Left kidney (tissue), 2 donors: ENCODE data around the gene C4orf36. TPM values are rescaled to one million over a fixed set of nuclear protein-coding genes. Genes with fewer than 3 reads are reported as not detected.
A peak's percentile ranks its signal among the peaks of the same experiment; 100 is the strongest.
"Not testable (repeated sequence)": the region's sequence is repeated elsewhere in the genome, so short reads cannot be mapped to it uniquely, and the experiment has no call there.

Source experiments
- DNase-seq: peaks from one replicate; pipeline ENCODE4 v3.0.0-alpha.2; 2013
- polyA plus RNA-seq: library from polyadenylated mRNA; unstranded; fragments of 120-200 nt; gene quantifications from one replicate; pipeline ENCODE4 v1.2.1, GENCODE V29; 2013; ENCODE audit not compliant: insufficient read length

C4orf36 gene
- polyA plus RNA-seq, 1 donor, result 1.4 TPM

GRCh38 chr4:86917212-86918039 lies 25.2 kb upstream of the C4orf36 start:
- DNase-seq, result no peak

DNA sequence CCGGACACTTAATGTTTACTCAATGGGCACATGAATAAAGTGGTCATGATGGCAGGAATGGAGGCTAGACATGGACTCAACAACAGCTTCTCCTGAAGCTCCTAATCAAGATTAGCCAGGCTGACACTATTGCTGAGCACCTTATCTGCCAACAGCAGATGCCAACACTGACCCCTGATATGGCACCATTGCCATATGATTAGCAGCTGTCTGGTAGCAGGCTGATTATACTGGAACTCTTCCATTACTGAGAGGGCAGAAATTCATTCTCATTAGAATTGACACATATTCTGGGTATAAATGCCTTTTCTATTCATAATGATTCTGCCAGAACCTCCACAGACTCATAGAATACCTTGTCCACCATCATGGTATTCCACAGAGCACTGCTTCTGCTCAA lies 24.2 kb upstream of the C4orf36 start:
- DNase-seq, result no peak

DNA sequence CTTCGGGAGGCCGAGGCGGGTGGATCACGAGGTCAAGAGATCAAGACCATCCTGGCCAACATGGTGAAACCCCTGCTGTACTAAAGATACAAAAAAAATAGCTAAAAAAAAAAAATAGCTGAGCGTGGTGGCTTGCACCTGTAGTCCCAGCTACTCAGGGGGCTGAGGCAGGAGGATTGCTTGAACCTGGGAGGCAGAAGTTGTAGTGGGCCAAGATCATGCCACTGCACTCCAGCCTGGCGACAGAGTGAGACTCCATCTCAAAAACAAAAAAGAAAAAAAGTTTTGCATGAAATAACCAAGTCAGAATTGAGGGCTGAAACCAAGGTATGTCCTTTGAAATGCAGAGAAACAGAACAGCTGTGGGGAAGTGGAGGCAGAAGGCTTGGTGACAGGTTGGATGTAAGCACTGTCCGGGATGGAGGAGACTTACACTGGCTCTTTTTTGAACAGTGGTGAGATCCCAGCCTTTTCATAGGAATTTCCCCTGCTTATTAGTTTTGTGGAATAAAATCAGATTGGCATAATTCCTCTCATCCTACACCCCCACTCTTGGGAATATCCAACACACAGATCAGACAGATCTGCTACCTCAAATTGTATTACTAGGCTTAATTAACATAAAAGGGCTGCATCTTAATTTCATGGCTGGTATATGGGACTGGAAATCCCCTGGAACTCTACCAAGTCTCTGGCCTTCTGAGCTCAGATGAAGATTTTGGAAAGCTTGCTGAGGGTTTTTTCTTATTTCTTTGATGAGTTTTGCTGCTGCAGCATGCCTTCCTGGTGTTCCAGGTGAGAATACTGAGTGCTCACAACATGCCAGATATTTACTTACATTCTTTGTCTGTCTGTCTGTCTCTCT lies 18.8 kb upstream of the C4orf36 start:
- no peak for DNase-seq

DNA sequence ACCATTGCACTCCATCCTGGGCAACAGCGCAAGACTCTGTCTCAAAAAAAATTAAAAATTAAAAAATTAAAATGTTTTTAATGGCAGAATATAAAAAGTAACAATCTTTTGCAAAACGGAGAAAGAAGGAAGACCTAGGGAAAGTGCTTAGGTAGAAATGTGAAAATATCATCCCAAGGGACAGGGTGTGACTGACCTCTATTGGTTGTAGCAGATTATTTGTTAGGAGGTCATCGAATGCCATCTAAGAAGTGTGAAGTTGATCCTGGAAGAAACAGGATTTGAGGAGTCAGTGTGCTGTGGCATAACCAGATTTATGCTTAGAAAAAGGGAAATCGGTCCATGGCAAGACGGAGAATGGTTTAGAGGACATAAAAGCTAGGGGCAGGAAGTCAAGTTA lies 18.1 kb upstream of the C4orf36 start:
- DNase-seq, result no peak

DNA sequence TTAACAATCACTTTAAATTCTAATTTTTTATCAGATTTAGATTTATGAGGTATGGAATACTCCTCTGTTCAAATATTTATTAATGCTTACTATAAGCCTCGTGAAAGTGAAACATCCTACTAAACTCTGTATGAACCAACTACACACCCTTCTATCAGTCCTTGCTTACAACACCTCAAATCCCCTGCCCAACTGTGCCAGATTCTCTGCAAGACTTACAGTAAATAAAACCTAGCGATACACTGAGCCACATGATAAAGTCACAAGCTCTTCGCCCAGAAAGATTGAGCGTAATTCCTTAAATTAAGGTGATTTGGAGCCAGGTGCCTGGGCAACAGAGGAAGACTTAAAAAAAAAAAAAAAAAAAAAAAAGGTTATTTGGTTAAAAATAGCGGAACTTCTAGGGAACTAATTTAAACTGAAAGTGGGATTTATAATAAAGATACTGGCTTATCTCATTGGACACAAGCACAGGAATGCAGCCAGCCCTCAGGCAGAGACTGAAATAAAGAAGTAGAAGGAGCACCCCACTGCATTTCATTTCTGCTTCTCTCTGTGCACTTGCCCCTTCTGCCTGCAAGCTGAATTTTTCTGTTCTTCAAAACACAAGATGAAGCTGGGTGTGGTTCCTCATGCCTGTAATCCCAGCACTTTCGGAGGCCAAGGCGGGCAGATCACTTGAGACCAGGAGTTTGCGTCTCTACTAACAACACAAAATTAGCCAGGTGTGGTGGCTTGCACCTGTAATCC lies 17.5 kb upstream of the C4orf36 start:
- no peak for DNase-seq

DNA sequence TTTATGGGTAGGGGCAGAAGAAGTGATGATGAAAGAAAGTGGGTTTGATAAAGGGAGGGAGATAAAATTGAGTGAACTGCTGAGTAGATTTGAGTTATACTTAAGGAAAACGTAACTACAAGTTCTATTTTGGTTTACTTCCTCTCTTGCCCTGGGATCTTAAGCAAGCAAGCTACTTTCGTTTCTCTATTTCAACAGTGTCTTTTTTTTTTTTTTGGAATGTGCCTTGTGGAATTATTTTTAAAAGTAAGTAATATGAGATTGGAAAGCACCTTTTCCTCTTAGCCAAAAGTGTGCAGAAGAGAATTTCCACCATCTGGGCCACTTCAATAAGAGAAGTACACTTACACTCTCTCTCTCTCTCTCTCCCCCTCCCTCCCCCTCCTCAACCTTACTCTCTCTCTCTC lies 16.0 kb upstream of the C4orf36 start:
- DNase-seq, result no peak

- no peak for DNase-seq
These were observed 9.6 kb upstream of the C4orf36 start for GRCh38 chr4:86901864-86902263.

DNA sequence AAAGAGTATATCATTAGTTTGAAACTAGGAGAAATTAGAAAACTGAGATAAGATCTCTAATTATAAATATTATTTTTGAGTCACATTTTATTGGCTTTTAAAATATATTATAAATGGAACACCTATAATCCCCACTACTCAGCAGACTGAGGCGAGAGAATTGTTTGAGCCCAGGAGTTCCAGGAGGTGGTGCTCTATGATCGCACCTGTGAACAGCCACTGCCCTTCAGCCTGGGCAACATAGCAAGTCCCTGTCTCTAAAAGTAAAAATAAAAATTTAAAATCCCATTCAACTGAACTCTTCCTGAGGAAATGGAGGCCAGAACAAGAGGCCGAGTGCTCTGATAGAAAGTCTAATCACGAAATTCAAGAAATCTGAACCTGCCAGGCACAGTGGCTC lies 6.3 kb upstream of the C4orf36 start:
- DNase-seq, result no peak

- DNase-seq, result no peak
These were observed 4.4 kb upstream of the C4orf36 start for GRCh38 chr4:86896596-86896995.

DNA sequence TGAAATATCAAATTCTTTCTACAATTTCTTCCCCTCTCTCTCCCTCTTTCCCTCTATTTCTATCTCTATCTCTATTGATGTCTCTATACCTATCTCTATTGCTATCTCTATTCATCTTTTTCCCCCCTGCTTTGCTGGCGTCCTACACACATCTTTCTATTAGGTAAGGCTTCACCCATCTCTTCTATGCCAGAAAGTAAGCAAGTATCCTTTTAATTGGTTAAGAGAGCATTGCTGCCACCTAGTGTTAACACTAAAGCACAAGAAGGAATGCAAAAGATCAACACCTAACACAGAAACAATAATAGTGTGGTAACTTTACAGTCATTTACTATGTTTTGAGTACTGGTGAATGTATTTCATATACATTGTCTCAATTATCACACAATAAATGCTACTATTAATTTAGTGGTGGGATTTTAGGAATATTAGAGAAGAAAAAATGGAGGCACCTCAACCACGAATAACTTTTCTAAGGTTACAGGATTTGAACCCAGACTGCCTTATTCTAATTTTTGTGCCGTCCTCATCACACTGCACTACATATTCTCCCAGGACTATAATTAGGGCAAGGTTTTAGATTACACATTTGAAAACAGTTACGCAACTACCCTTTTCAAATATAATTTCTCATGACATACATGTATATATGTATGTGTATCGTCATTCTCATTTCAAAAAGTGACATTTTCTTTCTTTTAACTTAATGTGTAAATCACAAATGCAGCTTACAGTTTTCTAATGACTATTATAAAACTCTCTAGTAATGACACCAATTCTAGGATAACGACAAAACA lies 3.7 kb upstream of the C4orf36 start:
- peak; percentile 78 for DNase-seq

DNA sequence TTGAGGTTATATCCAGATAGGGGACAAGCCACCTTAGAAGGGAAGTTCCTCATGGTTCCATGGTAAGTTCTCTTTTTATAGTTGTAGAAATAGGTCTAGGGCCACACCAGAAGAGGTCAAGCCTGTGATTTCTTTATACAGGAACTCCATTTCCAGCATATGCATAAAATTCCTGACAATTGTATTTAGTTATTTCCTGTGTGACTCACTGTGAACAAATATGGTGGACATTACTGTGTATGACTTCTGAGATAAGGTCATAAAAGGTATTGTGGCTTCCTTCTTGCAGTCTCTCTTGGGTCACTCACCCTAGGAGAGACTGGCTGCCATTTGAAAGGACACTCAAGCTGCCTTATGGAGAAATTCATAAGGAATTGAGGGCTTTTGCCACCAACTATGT lies 2.2 kb upstream of the C4orf36 start:
- DNase-seq, result no peak

DNA sequence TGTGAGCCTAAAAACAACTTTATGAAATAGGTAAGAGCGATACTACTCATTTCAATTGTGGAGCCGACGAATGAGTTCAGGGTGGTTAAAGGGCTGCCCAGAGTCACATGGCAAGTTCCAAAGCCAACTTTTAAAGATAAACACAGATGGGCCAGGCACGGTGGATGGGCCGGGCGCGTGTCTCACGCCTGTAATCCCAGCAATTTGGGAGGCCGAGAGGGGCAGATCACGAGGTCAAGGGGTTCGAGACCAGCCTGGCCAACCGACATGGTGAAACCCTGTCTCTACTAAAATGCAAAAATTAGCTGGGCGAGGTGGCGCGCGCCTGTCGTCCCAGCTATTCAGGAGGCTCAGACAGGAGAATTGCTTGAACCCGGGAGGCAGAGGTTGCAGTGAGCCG lies 914 bp upstream of the C4orf36 start:
- DNase-seq, result no peak

- DNase-seq, result no peak
These were observed 376 bp upstream of the C4orf36 start for GRCh38 chr4:86892636-86892960.

GRCh38 chr4:86890790-86891189 lies 1.4 kb downstream of the C4orf36 start:
- DNase-seq, result no peak

GRCh38 chr4:86879641-86880040 lies 12.6 kb downstream of the C4orf36 start:
- DNase-seq, result no peak

GRCh38 chr4:86878640-86879039 lies 13.6 kb downstream of the C4orf36 start:
- no peak for DNase-seq

DNA sequence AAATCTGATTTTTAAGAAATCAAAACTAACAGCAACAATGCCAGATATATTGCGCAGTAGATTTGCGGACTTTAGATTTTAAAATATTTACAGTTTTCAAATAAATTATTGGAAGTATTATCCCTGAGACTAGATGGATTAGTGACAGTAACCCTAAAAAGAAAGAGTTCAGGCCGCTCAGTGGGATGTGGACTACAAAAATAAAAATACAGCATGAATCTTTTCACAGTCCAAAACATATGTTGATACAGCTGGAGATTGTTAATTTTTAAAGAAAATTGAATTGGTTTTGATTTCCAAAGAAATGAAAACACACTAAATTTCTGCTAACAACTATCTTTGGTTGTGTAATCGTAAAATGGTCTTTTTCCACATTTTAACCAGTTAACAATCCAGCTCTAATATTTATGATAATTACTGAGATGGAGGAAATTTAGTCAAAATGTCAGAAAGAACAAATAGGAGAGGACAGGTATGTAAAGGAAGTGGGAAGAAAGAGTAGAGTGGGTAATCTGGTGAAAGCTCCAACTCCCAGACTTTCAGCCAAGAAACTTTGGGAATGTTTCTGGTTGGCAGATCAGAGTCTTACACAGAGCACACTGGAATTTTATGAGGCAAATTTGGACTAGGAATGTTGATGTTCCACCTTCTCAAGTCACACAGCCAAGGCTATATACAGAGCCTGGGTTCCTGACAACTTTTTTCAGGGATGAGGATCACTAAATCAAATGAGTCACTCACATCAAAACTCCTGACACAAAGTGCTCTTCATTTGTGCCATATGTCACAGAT lies 15.1 kb downstream of the C4orf36 start:
- no peak for DNase-seq

GRCh38 chr4:86875436-86875835 lies 16.8 kb downstream of the C4orf36 start:
- DNase-seq, result not testable (repeated sequence)

DNA sequence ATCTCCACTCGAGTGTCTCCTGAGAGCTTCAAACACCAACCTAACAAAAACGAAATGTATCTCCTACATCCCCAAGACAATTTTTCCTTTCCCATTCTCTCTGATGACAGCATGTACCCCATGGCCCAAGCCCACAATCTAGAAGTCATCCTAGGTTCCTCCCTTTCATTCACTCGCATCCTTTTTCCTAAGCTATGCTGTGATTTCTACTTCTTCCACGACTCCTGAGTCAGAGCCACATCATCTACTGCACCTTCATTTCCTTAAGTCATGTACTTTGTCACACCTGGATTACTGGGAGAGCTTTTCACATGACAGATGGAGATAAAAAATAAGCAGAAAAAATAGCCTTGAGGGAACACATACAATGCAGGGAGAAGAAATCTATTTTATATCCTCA lies 20.1 kb downstream of the C4orf36 start:
- no peak for DNase-seq

DNA sequence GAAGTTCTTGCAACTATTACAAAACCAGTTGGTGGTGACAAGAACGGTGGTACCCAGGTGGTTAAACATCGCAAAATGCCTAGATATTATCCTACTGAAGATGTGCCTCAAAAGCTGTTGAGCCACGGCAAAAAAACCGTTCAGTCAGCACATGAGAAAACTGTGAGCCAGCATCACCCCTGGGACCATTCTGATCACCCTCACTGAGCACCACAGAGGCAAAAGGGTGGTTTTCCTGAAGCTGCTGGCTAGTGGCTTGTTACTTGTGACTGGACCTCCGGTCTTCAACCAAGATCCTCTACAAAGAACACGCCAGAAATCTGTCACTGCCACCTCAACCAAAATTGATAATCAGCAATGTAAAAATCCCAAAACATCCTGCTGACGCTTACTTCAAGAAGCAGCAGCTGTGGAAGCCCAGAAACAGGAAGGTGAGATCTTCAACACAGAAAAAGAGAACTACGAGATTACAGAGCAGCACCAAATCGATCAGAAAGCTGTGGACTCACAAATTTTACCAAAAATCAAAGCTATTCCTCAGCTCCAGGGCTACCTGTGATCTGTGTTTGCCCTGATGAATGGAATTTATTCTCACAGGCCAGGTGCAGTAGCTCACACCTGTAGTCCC lies 21.7 kb downstream of the C4orf36 start:
- no peak for DNase-seq
